Esophagus (tissue), 2 donors: ENCODE measurements around the gene NCEH1. TPM values are rescaled to one million over a fixed set of nuclear protein-coding genes. Genes with fewer than 3 reads are reported as not detected.
"Not testable (repeated sequence)": the region's sequence is repeated elsewhere in the genome, so short reads cannot be mapped to it uniquely, and the experiment has no call there.

ENCODE experiments used
- H3K27ac ChIP-seq, 2 donors: one replicate each; pipeline ENCODE4 v1.5.1; 2013; ENCODE audit warnings: low read depth in 2 of 2, mild to moderate bottlenecking in 2 of 2, inconsistent platforms in 1 of 2, low read length in 1 of 2, moderate library complexity in 1 of 2
- H3K27me3 ChIP-seq, 2 donors: one replicate each; pipeline ENCODE4 v1.6.1; 2013; ENCODE audit warnings: low read length in 2 of 2, control low read depth in 1 of 2, mild to moderate bottlenecking in 1 of 2; ENCODE audit not compliant: insufficient read depth in 2 of 2, control insufficient read depth in 1 of 2
- H3K36me3 ChIP-seq, 2 donors: one replicate each; pipeline ENCODE4 v1.6.1; 2013; ENCODE audit warnings: low read length in 1 of 2; ENCODE audit not compliant: control insufficient read depth in 2 of 2, insufficient read depth in 2 of 2
- H3K4me1 ChIP-seq, 2 donors: one replicate each; pipeline ENCODE4 v1.6.1; 2013; ENCODE audit warnings: low read length in 1 of 2; ENCODE audit not compliant: control insufficient read depth in 2 of 2, insufficient read depth in 2 of 2
- H3K4me3 ChIP-seq, 2 donors: one replicate each; pipeline ENCODE4 v1.5.1; 2013; ENCODE audit warnings: low read length in 2 of 2, mild to moderate bottlenecking in 2 of 2, low read depth in 1 of 2, moderate library complexity in 1 of 2
- H3K9me3 ChIP-seq, 2 donors: one replicate each; pipeline ENCODE4 v1.6.1; 2013; ENCODE audit warnings: mild to moderate bottlenecking in 2 of 2, low read depth in 1 of 2, low read length in 1 of 2, moderate library complexity in 1 of 2; ENCODE audit not compliant: control insufficient read depth in 2 of 2, insufficient read depth in 1 of 2
- WGBS, 2 donors: extraction: QIAGEN DNeasy Blood & Tissue Kit; methylation state at CpG; one replicate each; pipeline ENCODE4 v1.1.7; 2013; 5-methylcytosine and 5-hydroxymethylcytosine counted together
- polyA plus RNA-seq, 2 donors: library from polyadenylated mRNA; stranded (reverse); fragments of 200-250 nt; gene quantifications; one replicate each; pipeline ENCODE4 v1.2.3, GENCODE V29; 2013
- donor health status: healthy with polysubstance abuse.
- donor health status: Bipolar disorder and iron deficiency.

NCEH1 gene
- polyA plus RNA-seq, 2 donors: 2.4 to 3.2 TPM

DNA sequence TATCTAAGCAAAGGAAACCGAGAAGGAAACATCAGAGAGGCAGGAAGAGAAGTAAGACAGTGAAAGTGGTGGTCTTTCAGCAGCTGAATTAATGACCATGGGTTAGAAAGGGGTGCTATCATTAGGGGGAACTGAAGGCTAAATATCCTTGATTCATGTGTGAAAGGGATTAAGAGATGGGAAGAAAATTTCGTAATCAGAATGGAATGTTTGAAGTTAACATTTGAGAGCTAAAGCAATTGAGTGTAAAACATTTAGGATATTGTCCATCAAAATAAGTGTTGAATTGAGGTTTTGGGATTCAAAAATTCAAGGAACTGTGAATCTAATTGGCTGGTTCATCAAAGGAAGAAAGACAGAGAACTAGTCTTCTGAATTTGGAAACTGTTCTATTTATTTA is 35.6 kb upstream of the NCEH1 start:
- H3K27me3 ChIP-seq: no peaks in the 10 kb centered on the region
- no peak overlapping the region for H3K4me3 ChIP-seq
- WGBS, 2 donors: 60 to 69% methylated on average over 2 of the region's 2 CpGs
- H3K9me3 ChIP-seq: no peaks in the 10 kb centered on the region
- H3K4me1 ChIP-seq: no peaks in the 10 kb centered on the region
- no peak overlapping the region for H3K27ac ChIP-seq
- no peaks in the 10 kb centered on the region for H3K36me3 ChIP-seq

DNA sequence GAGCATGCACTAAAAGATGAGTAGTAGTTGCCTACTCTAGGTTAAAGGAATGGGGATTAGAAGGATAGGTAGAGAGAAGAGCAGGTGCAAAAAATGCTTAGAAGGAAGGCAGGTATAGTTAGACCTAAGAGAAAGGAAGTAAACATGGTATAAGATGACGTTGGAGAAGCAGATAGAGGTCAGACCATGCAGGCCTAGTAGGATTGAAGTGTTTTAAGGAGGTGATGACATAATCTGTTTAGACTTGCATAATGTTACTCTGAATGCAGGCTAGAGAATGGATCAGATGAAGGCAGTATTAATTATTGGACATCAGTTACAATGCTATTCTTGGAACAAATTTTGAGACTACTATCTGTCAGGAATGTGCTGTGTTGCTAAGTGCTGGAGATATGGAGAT is 28.6 kb upstream of the NCEH1 start:
- H3K27ac ChIP-seq: no peak overlapping the region
- H3K36me3 ChIP-seq: no peaks in the 10 kb centered on the region
- H3K27me3 ChIP-seq: no peaks in the 10 kb centered on the region
- 26 to 27% methylated on average over 1 of the region's 1 CpG for WGBS, 2 donors
- no peak overlapping the region for H3K4me3 ChIP-seq
- no peaks in the 10 kb centered on the region for H3K9me3 ChIP-seq
- H3K4me1 ChIP-seq: no peaks in the 10 kb centered on the region

DNA sequence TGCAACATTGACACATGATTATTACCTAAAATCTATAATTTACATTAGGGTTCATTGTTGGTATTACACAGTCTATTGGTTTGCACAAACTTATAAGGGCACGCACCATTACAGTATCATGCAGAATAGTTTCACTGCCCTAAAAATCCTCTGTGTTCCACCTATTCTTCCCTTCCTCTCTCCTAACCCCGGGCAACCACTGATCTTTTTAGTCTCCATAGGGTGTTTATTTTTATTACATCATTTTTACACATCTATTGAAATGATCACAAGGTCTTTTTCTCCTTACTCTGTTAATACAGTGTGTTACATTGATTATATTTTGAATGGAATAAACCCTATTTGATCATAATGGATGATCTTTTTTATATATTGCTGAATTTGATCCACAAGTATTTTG is 24.1 kb upstream of the NCEH1 start:
- Histone ChIP-seq H3K27me3 (no peaks in the 10 kb centered on the region), H3K27ac (no peak overlapping the region), H3K4me3 (no peak overlapping the region), H3K9me3 (no peaks in the 10 kb centered on the region), H3K36me3 (no peaks in the 10 kb centered on the region), H3K4me1 (no peaks in the 10 kb centered on the region)
- 79 to 83% methylated on average over 2 of the region's 2 CpGs for WGBS, 2 donors

DNA sequence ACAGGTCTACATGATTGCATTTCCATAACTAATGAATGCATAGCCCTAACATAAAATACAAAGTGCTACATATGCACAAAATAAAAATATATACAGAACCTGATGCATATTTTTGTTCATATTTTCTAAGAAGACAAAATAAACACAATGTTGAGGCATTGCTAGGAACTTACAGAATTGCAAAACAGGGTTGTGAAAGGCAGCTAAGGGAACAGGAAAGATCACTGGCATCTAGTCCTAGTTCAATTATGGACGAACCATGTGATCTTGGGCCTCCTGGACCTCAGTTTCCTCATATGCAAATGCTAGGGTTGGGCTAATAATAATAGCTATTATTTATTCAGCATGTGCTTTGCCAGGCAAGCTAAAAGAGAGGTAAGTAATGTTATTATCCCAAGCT is 15.5 kb upstream of the NCEH1 start:
- no peaks in the 10 kb centered on the region for H3K36me3 ChIP-seq

DNA sequence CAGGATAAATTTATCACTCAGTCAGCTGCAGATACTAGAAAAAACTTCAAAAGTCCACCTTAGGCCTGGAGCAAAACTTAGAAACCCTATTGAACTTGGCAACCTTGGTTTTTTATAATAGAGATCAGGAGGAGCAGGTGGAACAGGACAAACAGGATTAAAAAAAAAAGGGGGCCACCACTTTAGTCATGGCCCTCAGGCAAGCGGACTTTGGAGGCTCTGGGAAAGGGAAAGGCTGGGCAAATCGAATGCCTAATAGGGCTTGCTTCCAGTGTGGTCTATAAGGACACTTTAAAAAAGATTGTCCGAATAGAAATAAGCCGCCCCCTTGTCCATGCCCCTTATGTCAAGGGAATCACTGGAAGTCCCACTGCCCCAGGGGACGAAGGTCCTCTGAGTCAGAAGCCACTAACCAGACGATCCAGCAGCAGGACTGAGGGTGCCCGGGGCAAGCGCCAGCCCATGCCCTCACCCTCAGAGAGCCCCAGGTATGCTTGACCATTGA is 11.7 kb upstream of the NCEH1 start:
- not testable (repeated sequence) for H3K4me1 ChIP-seq, H3K9me3 ChIP-seq, H3K36me3 ChIP-seq, H3K4me3 ChIP-seq, H3K27me3 ChIP-seq, H3K27ac ChIP-seq
- 74 to 76% methylated on average over 8 of the region's 8 CpGs for WGBS, 2 donors

More for the DNA sequence above, 15.5 kb upstream of the NCEH1 start:
- Histone ChIP-seq H3K27ac (no peak overlapping the region), H3K4me1 (no peaks in the 10 kb centered on the region), H3K9me3 (no peaks in the 10 kb centered on the region), H3K27me3 (no peaks in the 10 kb centered on the region), H3K4me3 (no peak overlapping the region)
- 68 to 76% methylated on average over 1 of the region's 1 CpG for WGBS, 2 donors

DNA sequence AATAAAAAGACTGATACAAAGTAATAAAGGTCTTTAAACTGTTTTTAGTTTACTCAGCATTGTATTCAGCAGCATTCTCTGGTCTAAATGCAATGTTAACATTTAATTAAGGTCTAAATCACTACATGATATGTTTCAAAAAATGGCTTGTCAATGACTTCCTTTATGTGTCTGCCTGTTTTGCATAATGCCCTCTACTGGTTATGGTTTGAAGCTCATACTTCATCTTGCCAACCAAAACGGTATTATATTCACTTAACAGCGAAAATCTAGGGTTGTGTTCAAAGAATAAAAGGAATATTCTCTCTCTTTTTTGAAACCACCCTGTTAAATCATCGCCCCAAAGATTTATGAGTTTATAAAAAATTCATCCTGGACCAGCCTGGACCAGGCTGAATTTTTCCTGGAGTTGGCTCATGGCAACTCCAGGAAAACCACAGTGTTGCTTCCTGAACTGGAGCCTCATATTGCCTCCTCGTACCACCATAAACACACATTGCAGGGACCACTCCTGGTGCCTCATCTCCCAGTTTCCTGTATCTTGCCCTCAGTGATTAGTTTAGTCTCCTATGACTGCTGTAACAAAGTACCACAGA is 6.7 kb upstream of the NCEH1 start:
- H3K27me3 ChIP-seq: no peaks in the 10 kb centered on the region
- peaks cover 0 to 2% of the 10 kb centered on the region in 2 donors for H3K9me3 ChIP-seq
- H3K36me3 ChIP-seq: no peaks in the 10 kb centered on the region
- H3K27ac ChIP-seq: no peak overlapping the region
- H3K4me1 ChIP-seq: no peaks in the 10 kb centered on the region
- no peak overlapping the region for H3K4me3 ChIP-seq
- 74 to 80% methylated on average over 4 of the region's 4 CpGs for WGBS, 2 donors

DNA sequence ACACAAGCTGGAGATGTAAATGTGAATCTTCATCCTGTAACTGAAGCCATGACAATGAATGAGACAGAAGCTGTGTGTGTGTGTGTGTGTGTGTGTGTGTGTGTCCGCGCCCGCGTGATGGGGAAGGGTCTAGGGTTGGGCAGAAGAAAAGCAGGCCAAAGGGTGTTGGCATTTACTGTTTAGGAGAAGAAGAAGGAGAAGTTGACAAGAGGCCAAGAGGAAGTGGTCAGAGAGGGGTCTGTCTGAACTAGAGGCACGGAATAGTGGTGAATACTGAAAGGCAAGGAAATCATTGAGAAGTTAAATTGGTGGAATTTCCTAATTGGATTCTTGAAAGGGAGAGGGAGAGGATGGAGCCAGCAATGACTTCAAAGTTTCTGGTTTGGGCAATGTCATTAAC is 5.6 kb upstream of the NCEH1 start:
- H3K27ac ChIP-seq: no peak overlapping the region
- no peak overlapping the region for H3K4me3 ChIP-seq
- H3K9me3 ChIP-seq: peaks cover 0 to 2% of the 10 kb centered on the region in 2 donors
- H3K36me3 ChIP-seq: no peaks in the 10 kb centered on the region
- no peaks in the 10 kb centered on the region for H3K4me1 ChIP-seq
- 59 to 75% methylated on average over 5 of the region's 5 CpGs for WGBS, 2 donors
- H3K27me3 ChIP-seq: no peaks in the 10 kb centered on the region

DNA sequence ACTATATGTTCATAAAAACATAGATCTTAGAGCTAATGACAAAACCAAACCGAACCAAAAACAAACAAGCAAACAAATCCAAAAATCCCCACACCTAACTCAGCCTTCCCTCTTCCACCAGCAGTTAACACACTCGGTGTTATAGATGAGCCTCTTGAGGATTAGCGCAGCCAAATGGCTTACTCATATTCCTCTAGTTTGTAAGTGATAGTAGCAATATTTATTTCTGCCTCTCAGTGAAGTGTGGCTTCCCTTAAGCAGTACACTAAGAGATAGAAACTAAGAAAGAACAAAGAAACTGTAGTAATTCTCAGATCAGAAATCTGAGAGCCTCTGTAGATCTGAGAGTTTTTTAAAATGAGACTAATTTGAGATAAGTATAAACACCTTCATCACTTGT is 2.4 kb upstream of the NCEH1 start:
- Histone ChIP-seq H3K4me1 (no peaks in the 10 kb centered on the region), H3K36me3 (no peaks in the 10 kb centered on the region), H3K4me3 (no peak overlapping the region), H3K27me3 (no peaks in the 10 kb centered on the region), H3K27ac (no peak overlapping the region), H3K9me3 (no peaks in the 10 kb centered on the region)
- whole genome bisulfite sequencing, 2 donors: 74 to 79% methylated on average over 3 of the region's 3 CpGs

DNA sequence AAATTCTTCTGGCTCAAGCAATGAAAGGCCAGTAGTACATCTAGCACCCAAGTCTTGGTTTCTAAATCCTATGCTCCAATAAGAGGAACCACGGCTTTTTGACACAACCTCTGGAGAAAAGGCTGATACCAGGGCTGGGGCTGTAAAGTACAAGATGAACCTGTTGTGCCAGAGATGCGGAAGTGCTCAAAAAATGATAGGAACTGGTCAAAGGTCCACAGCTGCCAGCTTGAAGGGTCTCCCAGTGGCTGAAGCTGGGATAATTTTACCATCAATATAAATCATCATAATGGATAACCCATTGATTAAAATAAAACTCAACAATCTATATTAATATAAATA is 558 bp upstream of the NCEH1 start:
- peak overlapping the region in 1 of 2 donors; percentile 85 for H3K4me3 ChIP-seq
- WGBS, 2 donors: 9 to 18% methylated on average over 2 of the region's 2 CpGs
- H3K27ac ChIP-seq: peak overlapping the region; percentile 80 to 82
- no peaks in the 10 kb centered on the region for H3K9me3 ChIP-seq
- no peaks in the 10 kb centered on the region for H3K4me1 ChIP-seq
- H3K36me3 ChIP-seq: no peaks in the 10 kb centered on the region
- H3K27me3 ChIP-seq: no peaks in the 10 kb centered on the region
